Measurements from ENCODE around the gene WRNIP1.

GRCh38 chr6:2802521-2803060 is 37.4 kb downstream of the WRNIP1 start:
- TF ChIP-seq PATZ1 (CRISPR knock-in tag; IDR thresholded peaks at IDR 0.05; ENCODE audit: borderline replicate concordance): no peak
- TF ChIP-seq ARNTL (CRISPR knock-in tag; IDR thresholded peaks at IDR 0.05; ENCODE audit: borderline replicate concordance, low read depth): no peak
- TF ChIP-seq ZNF565 (CRISPR knock-in tag; conservative IDR thresholded peaks at IDR 0.05; ENCODE audit: low read depth): no peak
- TF ChIP-seq ZC3H10 (CRISPR knock-in tag; IDR thresholded peaks at IDR 0.05): no peak
- no peak for TF ChIP-seq RARB (CRISPR knock-in tag; IDR thresholded peaks at IDR 0.05)
- TF ChIP-seq CREB5 (CRISPR knock-in tag; IDR thresholded peaks at IDR 0.05; ENCODE audit: low read depth): no peak
- TF ChIP-seq ZNF70 (CRISPR knock-in tag; IDR thresholded peaks at IDR 0.05): no peak
- TF ChIP-seq GLIS3 (CRISPR knock-in tag; IDR thresholded peaks at IDR 0.05): no peak
- no peak for TF ChIP-seq TCF4 (CRISPR knock-in tag; IDR thresholded peaks at IDR 0.05; ENCODE audit: borderline replicate concordance)
- no peak for TF ChIP-seq SNAI2 (CRISPR knock-in tag; IDR thresholded peaks at IDR 0.05)
- no peak for TF ChIP-seq ZFP3 (CRISPR knock-in tag; IDR thresholded peaks at IDR 0.05)
- no peak for TF ChIP-seq BACH2 (CRISPR knock-in tag; IDR thresholded peaks at IDR 0.05; ENCODE audit: borderline replicate concordance)
- TF ChIP-seq CSRNP3 (CRISPR knock-in tag; IDR thresholded peaks at IDR 0.05): no peak
- TF ChIP-seq ISL1 (CRISPR knock-in tag; IDR thresholded peaks at IDR 0.05): no peak
